Progenitor cell of endocrine pancreas (in vitro differentiated cells): ENCODE measurements around the gene SLC16A11. TPM values are rescaled to one million over a fixed set of nuclear protein-coding genes. Genes with fewer than 3 reads are reported as not detected.

Experiments
- DNase-seq: peaks from one replicate; pipeline ENCODE4 v3.0.0; 2021; ENCODE audit warnings: low spot score; ENCODE audit not compliant: unreplicated experiment
- H3K27ac Mint-ChIP-seq: 2 replicates; pipeline ENCODE4 v1.8.0; 2021; ENCODE audit warnings: mild to moderate bottlenecking, moderate library complexity, mixed read lengths
- H3K27me3 Mint-ChIP-seq: 2 replicates; pipeline ENCODE4 v1.8.0; 2021; ENCODE audit warnings: mixed read lengths
- H3K36me3 Mint-ChIP-seq: 2 replicates; pipeline ENCODE4 v1.8.0; 2022; ENCODE audit warnings: mixed read lengths; ENCODE audit not compliant: insufficient read depth
- H3K4me1 Mint-ChIP-seq: 2 replicates; pipeline ENCODE4 v1.8.0; 2021; ENCODE audit warnings: low read depth, mixed read lengths
- H3K4me3 Mint-ChIP-seq: 2 replicates; pipeline ENCODE4 v1.8.0; 2021; ENCODE audit warnings: low read depth, mild to moderate bottlenecking, moderate library complexity, mixed read lengths
- H3K9me3 Mint-ChIP-seq: 2 replicates; pipeline ENCODE4 v1.8.0; 2021; ENCODE audit warnings: low read depth, mixed read lengths
- CTCF ChIP-seq: fragments of 200-600 bp; sonication (generic); IDR thresholded peaks from one replicate; pipeline ENCODE4 v1.5.0; 2021; ENCODE audit warnings: antibody characterized with exemption, mild to moderate bottlenecking; ENCODE audit not compliant: unreplicated experiment
- total RNA-seq: library from RNA; stranded (reverse); gene quantifications from 2 replicates; pipeline ENCODE4 v1.2.1, GENCODE V29; 2021

The SLC16A11 gene
- total RNA-seq, 1 donor from 2014 or later: 1.4 TPM

DNA sequence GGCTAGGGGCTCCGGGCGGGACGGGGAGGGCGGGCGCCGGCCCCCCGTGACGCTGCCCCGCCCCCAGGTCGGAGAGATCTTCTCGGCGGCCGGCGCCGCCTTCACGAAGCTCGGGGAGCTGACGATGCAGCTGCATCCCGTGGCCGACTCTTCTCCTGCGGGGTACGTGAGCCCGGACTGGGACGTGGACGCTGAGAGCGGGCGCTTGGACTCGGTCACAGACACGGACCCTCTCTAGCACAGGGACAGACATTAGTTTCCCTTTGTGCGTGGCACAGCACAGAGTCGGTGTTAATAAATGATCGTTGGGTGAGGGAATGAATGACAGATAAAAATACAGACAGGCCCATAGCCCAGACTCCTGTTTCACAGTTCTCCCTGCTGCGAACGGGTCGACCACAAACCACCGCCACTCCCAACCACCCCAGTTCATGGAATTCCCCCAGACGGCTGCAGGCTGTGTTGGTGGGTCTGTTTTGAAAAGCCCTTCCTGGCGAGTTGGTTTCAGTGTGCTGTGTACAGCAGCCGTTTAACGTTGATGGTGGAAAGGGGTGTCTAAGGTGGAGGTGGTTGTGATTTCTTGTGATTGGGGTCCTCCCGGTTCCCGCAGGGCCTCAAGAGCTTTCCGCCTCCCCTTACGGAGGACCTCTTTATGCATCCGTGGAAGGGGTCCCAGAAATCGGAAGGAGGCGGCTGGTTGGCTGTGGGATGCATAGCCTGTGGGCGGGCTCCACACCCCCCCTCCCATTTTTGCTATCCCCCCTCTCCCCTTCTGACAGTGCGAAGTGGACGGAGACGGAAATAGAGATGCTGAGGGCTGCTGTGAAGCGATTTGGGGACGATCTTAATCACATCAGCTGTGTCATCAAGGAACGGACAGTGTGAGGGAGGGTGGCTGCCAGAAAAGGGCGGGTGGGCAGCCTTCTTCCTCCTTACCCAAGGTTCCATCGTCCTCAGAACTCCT lies 28.6 kb downstream of the SLC16A11 start:
- Mint-ChIP-seq H3K27ac (peak overlapping the region; percentile 81), H3K4me3 (peak overlapping the region; percentile 86), H3K4me1 (peaks cover 36% of the 10 kb centered on the region), H3K27me3 (peaks cover under 1% of the 10 kb centered on the region), H3K36me3 (peaks cover 3% of the 10 kb centered on the region), H3K9me3 (no peaks in the 10 kb centered on the region)
- peak; percentile 39 for TF ChIP-seq CTCF
- no peak for DNase-seq

DNA sequence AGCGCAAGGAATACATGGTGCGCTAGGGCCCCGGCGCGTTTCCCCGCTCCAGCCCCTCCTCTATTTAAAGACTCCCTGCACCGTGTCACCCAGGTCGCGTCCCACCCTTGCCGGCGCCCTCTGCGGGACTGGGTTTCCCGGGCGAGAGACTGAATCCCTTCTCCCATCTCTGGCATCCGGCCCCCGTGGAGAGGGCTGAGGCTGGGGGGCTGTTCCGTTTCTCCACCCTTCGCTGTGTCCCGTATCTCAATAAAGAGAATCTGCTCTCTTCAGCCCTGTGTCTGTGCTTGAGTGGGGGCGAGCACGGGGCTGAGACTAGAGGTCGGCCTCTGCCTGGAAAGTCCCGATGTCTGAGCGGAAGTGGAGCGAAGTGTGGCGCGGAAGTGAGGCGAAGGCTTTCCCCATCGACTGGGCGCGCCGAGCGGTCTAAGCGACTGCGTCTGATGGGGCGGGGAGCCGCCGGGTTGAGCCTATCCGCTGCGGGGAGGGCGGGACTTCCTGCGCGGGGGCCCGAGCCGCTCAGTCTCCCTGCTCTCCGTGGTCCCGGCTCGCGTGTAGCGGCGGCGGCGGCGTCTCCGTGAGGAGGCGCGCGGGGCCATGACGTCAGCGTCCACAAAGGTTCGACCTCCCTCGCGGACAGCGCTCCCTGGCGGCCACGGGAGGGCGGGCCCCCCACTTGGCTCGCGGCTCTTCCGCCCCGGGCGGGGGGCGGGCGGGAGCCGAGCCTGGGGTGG lies 29.5 kb downstream of the SLC16A11 start:
- peak; percentile 96 for DNase-seq
- no peaks in the 10 kb centered on the region for H3K27me3 Mint-ChIP-seq
- peak; percentile 88 for TF ChIP-seq CTCF
- H3K4me1 Mint-ChIP-seq: peaks cover 35% of the 10 kb centered on the region
- peak overlapping the region; percentile 96 for H3K4me3 Mint-ChIP-seq
- H3K27ac Mint-ChIP-seq: peak overlapping the region; percentile 100
- peaks cover 4% of the 10 kb centered on the region for H3K36me3 Mint-ChIP-seq
- no peaks in the 10 kb centered on the region for H3K9me3 Mint-ChIP-seq

- H3K27me3 Mint-ChIP-seq: no peaks in the 10 kb centered on the region
- H3K4me3 Mint-ChIP-seq: peak overlapping the region; percentile 96
- no peak for TF ChIP-seq CTCF
- H3K9me3 Mint-ChIP-seq: no peaks in the 10 kb centered on the region
- peak overlapping the region; percentile 100 for H3K27ac Mint-ChIP-seq
- no peak for DNase-seq
- peaks cover 1% of the 10 kb centered on the region for H3K36me3 Mint-ChIP-seq
- H3K4me1 Mint-ChIP-seq: peaks cover 35% of the 10 kb centered on the region
These were observed 32.0 kb downstream of the SLC16A11 start for GRCh38 chr17:7011942-7012254.

DNA sequence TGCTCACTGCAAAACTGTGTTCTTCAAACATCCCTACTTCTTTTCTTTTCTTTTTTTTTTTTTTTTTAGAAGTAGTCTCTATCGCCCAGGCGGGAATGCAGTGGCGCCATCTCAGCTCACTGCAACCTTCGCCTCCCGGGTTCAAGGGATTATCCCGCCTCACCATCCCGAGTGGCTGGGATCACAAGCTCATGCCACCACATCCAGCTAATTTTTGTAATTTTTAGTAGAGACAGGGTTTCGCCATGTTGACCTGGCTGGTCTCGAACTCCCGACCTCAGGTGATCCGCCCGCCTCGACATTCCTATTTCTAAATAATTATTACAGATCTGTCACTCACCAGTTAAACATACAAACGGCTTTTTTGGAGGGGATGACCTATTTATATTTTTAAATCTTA lies 32.5 kb downstream of the SLC16A11 start:
- no peak for DNase-seq
- H3K4me1 Mint-ChIP-seq: peaks cover 35% of the 10 kb centered on the region
- H3K9me3 Mint-ChIP-seq: no peaks in the 10 kb centered on the region
- no peaks in the 10 kb centered on the region for H3K27me3 Mint-ChIP-seq
- TF ChIP-seq CTCF: no peak
- H3K4me3 Mint-ChIP-seq: peak overlapping the region; percentile 96
- peak overlapping the region; percentile 100 for H3K27ac Mint-ChIP-seq
- peaks cover 1% of the 10 kb centered on the region for H3K36me3 Mint-ChIP-seq

DNA sequence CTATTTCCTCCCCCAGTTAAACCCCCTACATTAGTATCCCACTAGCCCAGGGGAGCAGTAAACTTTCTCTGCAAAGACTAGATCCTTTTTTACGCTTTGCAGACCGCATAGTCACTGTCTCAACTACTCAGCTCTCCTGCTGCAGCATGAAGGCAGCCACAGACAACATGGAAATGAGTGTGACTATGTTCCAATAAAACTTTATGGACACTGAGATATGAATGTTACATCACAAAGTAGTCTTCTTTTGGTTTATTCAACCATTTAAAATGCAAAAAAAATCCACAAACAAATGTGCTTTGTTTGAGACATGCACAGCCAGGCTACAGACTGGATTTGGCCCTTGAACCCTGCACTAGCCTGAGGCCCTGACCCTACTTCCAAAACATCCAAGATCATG lies 33.4 kb downstream of the SLC16A11 start:
- Mint-ChIP-seq H3K4me1 (peaks cover 35% of the 10 kb centered on the region), H3K27ac (no peak overlapping the region), H3K27me3 (no peaks in the 10 kb centered on the region), H3K36me3 (peaks cover 1% of the 10 kb centered on the region), H3K4me3 (peak overlapping the region; percentile 60), H3K9me3 (no peaks in the 10 kb centered on the region)
- no peak for TF ChIP-seq CTCF
- DNase-seq: no peak
